Natural killer cell (primary cell): ENCODE data around the gene SLC6A1. TPM values are rescaled to one million over a fixed set of nuclear protein-coding genes. Genes with fewer than 3 reads are reported as not detected.

Experiments
- ATAC-seq, 3 donors: fragments of 150-1000 bp in 2 of 3; fragments of 200-7000 bp in 1 of 3; cut with Tn5 transposase; 1 replicate in 1 of 3; 2 replicates in 2 of 3; pipeline ENCODE4 v1.10.0; 2021; ENCODE audit warnings: mild to moderate bottlenecking in 2 of 3, moderate library complexity in 2 of 3
- DNase-seq, 2 donors: peaks; one replicate each; pipeline versions ENCODE4 v3.0.0 to v3.0.0-alpha.2; 2013 to 2021; ENCODE audit warnings: mixed read lengths in 1 of 2
- H3K27ac ChIP-seq: one replicate; pipeline ENCODE4 v1.5.1; 2013; ENCODE audit warnings: mild to moderate bottlenecking, low read length
- H3K27me3 ChIP-seq: one replicate; pipeline ENCODE4 v1.6.1; 2013; ENCODE audit warnings: low read length; ENCODE audit not compliant: control insufficient read depth, insufficient read depth
- H3K36me3 ChIP-seq: one replicate; pipeline ENCODE4 v1.6.1; 2013; ENCODE audit warnings: low read length; ENCODE audit not compliant: control insufficient read depth, insufficient read depth
- H3K4me1 ChIP-seq: one replicate; pipeline ENCODE4 v1.6.1; 2013; ENCODE audit warnings: low read length; ENCODE audit not compliant: control insufficient read depth, insufficient read depth
- H3K4me3 ChIP-seq: one replicate; pipeline ENCODE4 v1.5.1; 2013; ENCODE audit warnings: low read length
- H3K9me3 ChIP-seq: one replicate; pipeline ENCODE4 v1.6.1; 2013; ENCODE audit warnings: low read length; ENCODE audit not compliant: control insufficient read depth, insufficient read depth
- H3K27ac Mint-ChIP-seq, 2 donors: one replicate each; pipeline ENCODE4 v1.8.0; 2022; ENCODE audit warnings: mild to moderate bottlenecking in 2 of 2, mixed read lengths in 2 of 2, moderate library complexity in 1 of 2
- H3K27me3 Mint-ChIP-seq, 2 donors: one replicate each; pipeline ENCODE4 v1.8.0; 2022; ENCODE audit warnings: low read depth in 2 of 2, mixed read lengths in 2 of 2
- H3K36me3 Mint-ChIP-seq: one replicate; pipeline ENCODE4 v1.8.0; 2022; ENCODE audit warnings: mixed read lengths
- H3K4me1 Mint-ChIP-seq, 2 donors: one replicate each; pipeline ENCODE4 v1.8.0; 2022; ENCODE audit warnings: mixed read lengths in 2 of 2
- H3K4me3 Mint-ChIP-seq: one replicate; pipeline ENCODE4 v1.8.0; 2022; ENCODE audit warnings: mild to moderate bottlenecking, moderate library complexity, mixed read lengths
- H3K9me3 Mint-ChIP-seq, 2 donors: one replicate each; pipeline ENCODE4 v1.8.0; 2022; ENCODE audit warnings: mixed read lengths in 2 of 2
- CTCF ChIP-seq: fragments of 200-600 bp; IDR thresholded peaks from one replicate; pipeline ENCODE4 v1.8.0; 2022; ENCODE audit warnings: antibody characterized with exemption
- WGBS: methylation state at CpG from one replicate; pipeline ENCODE4 v1.1.7; 2013; ENCODE audit warnings: missing lambda C conversion rate; ENCODE audit not compliant: insufficient coverage; 5-methylcytosine and 5-hydroxymethylcytosine counted together
- intact Hi-C: fragments of 100-400 bp; cut with micrococcal nuclease; formaldehyde crosslinking; loops from one replicate; pipeline ENCODE4 v1.14.2; 2022
- total RNA-seq, 4 donors: library from RNA; stranded (reverse); fragments of 120-200 nt in 1 of 4; gene quantifications; one replicate each; pipeline versions ENCODE4 v1.2.3 to v1.2.4, GENCODE V29; 2013 to 2022

SLC6A1 gene
- total RNA-seq, 3 donors from 2014 or later (not counting 1 experiment from before 2014, with no cell fraction given): not detected

GRCh38 chr3:11001020-11001657, 8.6 kb downstream of the SLC6A1 start:
- Mint-ChIP-seq H3K4me1 (no peaks in the 10 kb centered on the region), H3K36me3 (no peaks in the 10 kb centered on the region), H3K27me3 (peaks cover 1 to 11% of the 10 kb centered on the region in 2 donors), H3K27ac (no peak overlapping the region), H3K9me3 (no peaks in the 10 kb centered on the region), H3K4me3 (no peak overlapping the region)
- Histone ChIP-seq H3K36me3 (no peaks in the 10 kb centered on the region), H3K27me3 (no peaks in the 10 kb centered on the region), H3K9me3 (no peaks in the 10 kb centered on the region), H3K4me3 (no peak overlapping the region), H3K27ac (no peak overlapping the region), H3K4me1 (no peaks in the 10 kb centered on the region)
- intact Hi-C loops: no loop called here
- no peak for TF ChIP-seq CTCF
- DNase-seq (no peak), ATAC-seq (no peak)
- 71% methylated on average over 8 of the region's 11 CpGs for WGBS

GRCh38 chr3:11001658-11002021, 9.1 kb downstream of the SLC6A1 start:
- Histone ChIP-seq H3K4me1 (no peaks in the 10 kb centered on the region), H3K9me3 (no peaks in the 10 kb centered on the region), H3K36me3 (no peaks in the 10 kb centered on the region), H3K27me3 (no peaks in the 10 kb centered on the region), H3K27ac (no peak overlapping the region), H3K4me3 (no peak overlapping the region)
- no peak for TF ChIP-seq CTCF
- intact Hi-C loops: no loop called here
- DNase-seq (no peak), ATAC-seq (no peak)
- WGBS: 88% methylated on average over 2 of the region's 3 CpGs
- no peak overlapping the region for H3K27ac Mint-ChIP-seq
- no peaks in the 10 kb centered on the region for H3K36me3 Mint-ChIP-seq
- peaks cover 0 to 7% of the 10 kb centered on the region in 2 donors for H3K27me3 Mint-ChIP-seq
- no peaks in the 10 kb centered on the region for H3K9me3 Mint-ChIP-seq
- H3K4me3 Mint-ChIP-seq: no peak overlapping the region
- H3K4me1 Mint-ChIP-seq: no peaks in the 10 kb centered on the region

- no peak for DNase-seq
- Histone ChIP-seq H3K4me3 (no peak overlapping the region), H3K36me3 (no peaks in the 10 kb centered on the region), H3K27ac (no peak overlapping the region), H3K27me3 (no peaks in the 10 kb centered on the region), H3K4me1 (no peaks in the 10 kb centered on the region), H3K9me3 (no peaks in the 10 kb centered on the region)
- H3K36me3 Mint-ChIP-seq: no peaks in the 10 kb centered on the region
- no peaks in the 10 kb centered on the region for H3K9me3 Mint-ChIP-seq
- no peak overlapping the region for H3K4me3 Mint-ChIP-seq
- WGBS: 82% methylated on average over 5 of the region's 5 CpGs
- ATAC-seq: no peak
- no peak for TF ChIP-seq CTCF
- intact Hi-C loops: no loop called here
- H3K27ac Mint-ChIP-seq: no peak overlapping the region
- H3K4me1 Mint-ChIP-seq: no peaks in the 10 kb centered on the region
- H3K27me3 Mint-ChIP-seq: peaks cover 0 to 7% of the 10 kb centered on the region in 2 donors
Measured at GRCh38 chr3:11002371-11002807, 9.8 kb downstream of the SLC6A1 start.

GRCh38 chr3:11004563-11004962, 12.0 kb downstream of the SLC6A1 start:
- no peaks in the 10 kb centered on the region for H3K9me3 ChIP-seq
- no peak overlapping the region for H3K4me3 ChIP-seq
- no peaks in the 10 kb centered on the region for H3K36me3 Mint-ChIP-seq
- no peaks in the 10 kb centered on the region for H3K4me1 Mint-ChIP-seq
- H3K4me3 Mint-ChIP-seq: no peak overlapping the region
- no peaks in the 10 kb centered on the region for H3K36me3 ChIP-seq
- intact Hi-C loops: no loop called here
- DNase-seq: no peak
- TF ChIP-seq CTCF: no peak
- peaks cover 0 to 2% of the 10 kb centered on the region in 2 donors for H3K27me3 Mint-ChIP-seq
- H3K9me3 Mint-ChIP-seq: no peaks in the 10 kb centered on the region
- no peaks in the 10 kb centered on the region for H3K4me1 ChIP-seq
- no peak overlapping the region for H3K27ac Mint-ChIP-seq
- WGBS: 88% methylated on average over 8 of the region's 8 CpGs
- no peak for ATAC-seq
- H3K27ac ChIP-seq: no peak overlapping the region
- no peaks in the 10 kb centered on the region for H3K27me3 ChIP-seq
